UCSD-AML1 (cell line): ENCODE data around the gene PRODH2.

ENCODE experiments used
- DNase-seq: peaks from one replicate; lab custom pipeline; 2025; ENCODE audit not compliant: unreplicated experiment; lab: John Stamatoyannopoulos, UW

Gene PRODH2, protein sequence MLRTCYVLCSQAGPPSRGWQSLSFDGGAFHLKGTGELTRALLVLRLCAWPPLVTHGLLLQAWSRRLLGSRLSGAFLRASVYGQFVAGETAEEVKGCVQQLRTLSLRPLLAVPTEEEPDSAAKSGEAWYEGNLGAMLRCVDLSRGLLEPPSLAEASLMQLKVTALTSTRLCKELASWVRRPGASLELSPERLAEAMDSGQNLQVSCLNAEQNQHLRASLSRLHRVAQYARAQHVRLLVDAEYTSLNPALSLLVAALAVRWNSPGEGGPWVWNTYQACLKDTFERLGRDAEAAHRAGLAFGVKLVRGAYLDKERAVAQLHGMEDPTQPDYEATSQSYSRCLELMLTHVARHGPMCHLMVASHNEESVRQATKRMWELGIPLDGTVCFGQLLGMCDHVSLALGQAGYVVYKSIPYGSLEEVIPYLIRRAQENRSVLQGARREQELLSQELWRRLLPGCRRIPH

DNA sequence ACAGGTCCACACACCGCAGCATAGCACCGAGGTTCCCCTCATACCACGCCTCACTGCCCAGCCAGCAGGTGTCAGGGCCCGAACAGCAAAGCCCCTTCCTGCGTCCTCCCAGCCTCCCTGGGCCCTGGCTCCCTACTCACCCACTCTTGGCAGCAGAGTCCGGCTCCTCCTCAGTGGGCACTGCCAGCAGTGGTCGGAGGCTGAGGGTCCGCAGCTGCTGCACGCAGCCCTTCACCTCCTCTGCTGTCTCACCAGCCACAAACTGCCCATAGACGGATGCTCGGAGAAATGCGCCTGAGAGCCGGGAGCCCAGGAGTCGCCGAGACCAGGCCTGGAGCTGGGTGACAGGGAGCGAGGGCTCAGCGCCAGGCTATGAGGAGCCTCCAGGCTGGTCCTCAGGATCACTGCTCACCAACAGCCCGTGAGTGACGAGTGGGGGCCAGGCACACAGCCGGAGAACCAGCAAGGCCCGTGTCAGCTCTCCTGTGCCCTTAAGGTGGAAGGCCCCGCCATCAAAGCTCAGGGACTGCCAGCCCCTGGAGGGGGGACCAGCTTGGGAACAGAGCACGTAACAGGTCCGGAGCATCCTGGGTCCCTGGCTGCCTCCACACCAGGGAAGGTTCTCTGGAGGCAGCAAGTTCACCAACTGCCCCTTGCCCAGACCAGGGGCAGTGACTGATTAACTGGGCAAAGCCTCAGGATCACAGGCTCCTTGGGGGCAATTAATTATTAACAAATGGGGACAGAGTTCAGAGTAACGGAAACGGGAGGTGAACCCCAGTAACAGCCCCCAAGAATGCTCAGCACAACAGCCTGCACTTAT lies at the start of gene PRODH2:
PRODH2 (minus strand) TSS at position 626 of the 823 bp plus-strand sequence; CDS start at position 586, 40 bp downstream.
- DNase-seq = no peak

DNA sequence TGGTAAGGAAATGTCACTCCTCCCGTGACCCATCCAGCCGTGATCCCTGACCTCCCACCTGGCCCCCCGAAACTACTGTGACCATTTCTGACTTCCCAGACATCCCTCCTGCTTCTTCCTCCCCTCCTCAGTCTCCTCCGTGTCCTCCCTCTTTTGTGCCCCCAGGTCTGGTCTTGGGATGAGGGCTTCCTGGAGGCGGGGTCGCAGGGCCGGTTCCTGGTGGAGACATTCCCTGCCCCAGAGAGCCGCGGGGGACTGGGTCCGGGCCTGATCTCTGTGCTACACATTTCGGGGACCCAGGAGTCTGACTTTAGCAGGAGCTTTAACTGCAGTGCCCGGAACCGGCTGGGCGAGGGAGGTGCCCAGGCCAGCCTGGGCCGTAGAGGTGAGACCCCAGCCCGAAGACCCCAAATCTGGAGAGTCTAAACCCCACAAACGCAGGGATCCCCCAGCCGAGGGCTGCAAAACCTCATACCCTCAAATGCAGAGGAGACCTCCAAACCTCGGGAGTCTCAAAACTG lies 49.1 kb upstream of the PRODH2 start:
- no peak for DNase-seq

DNA sequence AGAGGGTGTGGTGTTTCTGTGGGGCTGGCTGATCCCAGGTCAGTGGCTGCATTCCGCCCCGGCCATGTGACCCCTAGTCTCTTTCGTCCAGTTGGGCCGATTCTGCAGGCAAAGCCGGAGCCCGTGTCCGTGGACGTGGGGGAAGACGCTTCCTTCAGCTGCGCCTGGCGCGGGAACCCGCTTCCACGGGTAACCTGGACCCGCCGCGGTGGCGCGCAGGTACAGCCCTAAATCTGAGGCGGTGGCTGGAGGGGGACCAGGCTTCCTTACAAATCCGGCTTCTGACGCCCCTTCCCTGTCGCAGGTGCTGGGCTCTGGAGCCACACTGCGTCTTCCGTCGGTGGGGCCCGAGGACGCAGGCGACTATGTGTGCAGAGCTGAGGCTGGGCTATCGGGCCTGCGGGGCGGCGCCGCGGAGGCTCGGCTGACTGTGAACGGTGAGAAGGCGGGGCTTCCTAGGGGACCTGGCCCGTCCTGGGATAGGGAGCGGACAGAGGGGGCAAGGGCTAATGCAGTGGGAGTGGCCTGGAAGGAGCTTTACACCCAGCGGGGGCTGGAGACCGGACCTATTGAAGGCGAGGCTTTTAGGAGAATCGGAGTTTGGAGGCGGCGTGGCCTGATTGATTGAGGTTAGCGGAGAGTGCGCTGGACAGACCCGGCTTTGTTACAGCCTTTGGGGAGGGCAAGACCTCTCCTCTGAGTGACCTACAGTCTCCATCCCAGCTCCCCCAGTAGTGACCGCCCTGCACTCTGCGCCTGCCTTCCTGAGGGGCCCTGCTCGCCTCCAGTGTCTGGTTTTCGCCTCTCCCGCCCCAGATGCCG lies 48.4 kb upstream of the PRODH2 start:
- no peak for DNase-seq

DNA sequence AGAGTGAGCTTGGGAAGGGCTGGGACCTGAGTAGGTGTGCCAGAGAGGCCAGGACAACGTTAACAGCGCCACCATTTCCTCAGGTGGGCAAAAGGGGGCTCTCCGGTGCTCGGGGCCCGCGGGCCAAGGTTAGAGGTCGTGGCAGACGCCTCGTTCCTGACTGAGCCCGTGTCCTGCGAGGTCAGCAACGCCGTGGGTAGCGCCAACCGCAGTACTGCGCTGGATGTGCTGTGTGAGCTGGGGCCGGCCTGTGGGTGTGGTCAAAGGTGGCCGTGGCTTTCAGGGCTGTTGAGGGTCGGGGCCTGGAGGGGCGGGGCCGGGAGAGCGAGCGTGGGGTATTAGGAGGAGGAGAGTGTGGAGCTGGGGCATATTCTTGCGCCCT lies 47.8 kb upstream of the PRODH2 start:
- DNase-seq = no peak

DNA sequence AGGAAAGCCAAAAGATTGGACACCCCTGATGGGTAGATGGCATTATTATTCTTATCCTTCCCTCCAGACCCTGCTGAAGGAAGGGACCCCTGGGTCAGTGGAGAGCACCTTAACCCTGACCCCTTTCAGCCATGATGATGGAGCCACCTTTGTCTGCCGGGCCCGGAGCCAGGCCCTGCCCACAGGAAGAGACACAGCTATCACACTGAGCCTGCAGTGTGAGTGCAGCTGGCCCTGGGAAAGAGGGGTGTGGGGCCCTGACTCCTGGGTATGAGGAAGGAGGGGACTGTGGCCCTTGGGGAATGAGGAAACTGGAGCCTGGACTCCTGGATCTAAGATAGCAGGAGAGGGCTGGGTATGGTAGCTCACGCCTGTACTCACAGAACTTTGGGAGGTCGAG lies 46.8 kb upstream of the PRODH2 start:
- DNase-seq = no peak

DNA sequence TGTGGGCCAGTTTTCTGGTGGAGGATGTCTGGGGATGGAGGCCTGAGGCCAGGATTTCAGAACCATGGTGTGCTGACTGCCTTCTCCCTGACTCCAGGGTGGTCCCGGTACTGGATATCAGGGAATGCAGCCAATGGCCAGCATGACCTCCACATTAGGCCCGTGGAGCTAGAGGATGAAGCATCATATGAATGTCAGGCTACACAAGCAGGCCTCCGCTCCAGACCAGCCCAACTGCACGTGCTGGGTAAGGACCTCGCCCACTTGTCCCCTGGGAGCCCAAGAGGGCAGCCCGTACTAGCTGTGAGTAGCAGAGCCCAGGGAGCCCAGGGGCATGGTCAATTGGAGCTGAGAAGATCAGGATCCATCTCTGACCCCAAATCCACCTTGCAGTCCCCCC lies 45.7 kb upstream of the PRODH2 start:
- no peak for DNase-seq

DNA sequence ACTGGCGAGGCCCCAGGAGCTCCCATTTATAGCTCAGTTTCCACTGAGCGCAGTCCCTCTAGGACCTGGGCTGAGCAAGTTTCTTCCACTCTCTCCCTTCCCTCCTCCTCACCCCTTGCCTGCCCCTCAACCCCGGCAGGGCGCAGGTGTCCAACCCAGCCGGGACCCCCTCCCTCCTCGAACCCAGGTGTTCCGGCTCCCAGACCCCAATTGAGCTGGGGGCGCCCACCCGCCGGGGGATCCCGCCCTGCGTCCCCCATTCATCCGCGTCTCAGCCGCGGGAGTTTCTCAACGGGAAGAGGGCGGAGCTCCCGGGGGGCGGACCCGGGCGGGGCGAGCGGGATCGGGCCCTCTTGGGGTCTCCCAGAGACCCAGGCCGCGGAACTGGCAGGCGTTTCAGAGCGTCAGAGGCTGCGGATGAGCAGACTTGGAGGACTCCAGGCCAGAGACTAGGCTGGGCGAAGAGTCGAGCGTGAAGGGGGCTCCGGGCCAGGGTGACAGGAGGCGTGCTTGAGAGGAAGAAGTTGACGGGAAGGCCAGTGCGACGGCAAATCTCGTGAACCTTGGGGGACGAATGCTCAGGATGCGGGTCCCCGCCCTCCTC lies 44.0 kb upstream of the PRODH2 start, which contains the start of gene KIRREL2:
KIRREL2 (plus strand) TSS at position 366 of the 604 bp plus-strand sequence; CDS start at position 575, 209 bp downstream.
- DNase-seq = peak; percentile 28

DNA sequence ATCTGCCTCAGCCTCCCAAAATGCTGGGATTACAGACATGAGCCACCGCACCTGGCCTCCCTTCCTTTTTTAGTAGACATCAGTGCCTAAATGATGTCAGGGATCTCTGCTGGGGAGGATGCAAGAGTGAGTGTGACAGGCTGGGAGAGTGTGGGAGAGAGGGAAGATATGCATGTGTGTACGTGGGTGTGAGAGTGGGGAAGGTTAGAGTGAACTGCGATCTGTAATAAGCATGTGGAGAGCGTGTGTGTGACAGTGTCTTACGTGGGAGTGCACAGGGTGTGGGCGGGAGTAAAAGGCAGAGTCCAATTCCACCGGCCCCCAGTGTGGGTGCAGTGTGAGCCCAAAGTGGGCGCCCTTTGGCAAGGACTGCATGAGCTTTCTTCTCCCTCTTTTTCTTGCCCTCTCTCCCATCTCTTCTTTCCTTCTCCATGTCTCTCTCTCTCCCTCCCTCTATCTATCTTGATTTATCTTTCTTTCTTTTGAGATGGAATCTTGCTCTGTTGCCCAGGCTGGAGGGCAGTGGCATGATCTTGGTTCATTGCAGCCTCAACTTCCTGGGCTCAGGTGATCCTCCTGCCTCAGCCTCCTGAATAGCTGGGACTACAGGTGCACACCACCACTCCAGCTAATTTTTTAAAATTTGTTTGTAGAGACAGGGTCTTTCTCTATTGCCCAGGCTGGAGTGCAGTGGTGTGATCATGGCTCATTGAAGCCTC lies 40.6 kb upstream of the PRODH2 start:
- DNase-seq = no peak

DNA sequence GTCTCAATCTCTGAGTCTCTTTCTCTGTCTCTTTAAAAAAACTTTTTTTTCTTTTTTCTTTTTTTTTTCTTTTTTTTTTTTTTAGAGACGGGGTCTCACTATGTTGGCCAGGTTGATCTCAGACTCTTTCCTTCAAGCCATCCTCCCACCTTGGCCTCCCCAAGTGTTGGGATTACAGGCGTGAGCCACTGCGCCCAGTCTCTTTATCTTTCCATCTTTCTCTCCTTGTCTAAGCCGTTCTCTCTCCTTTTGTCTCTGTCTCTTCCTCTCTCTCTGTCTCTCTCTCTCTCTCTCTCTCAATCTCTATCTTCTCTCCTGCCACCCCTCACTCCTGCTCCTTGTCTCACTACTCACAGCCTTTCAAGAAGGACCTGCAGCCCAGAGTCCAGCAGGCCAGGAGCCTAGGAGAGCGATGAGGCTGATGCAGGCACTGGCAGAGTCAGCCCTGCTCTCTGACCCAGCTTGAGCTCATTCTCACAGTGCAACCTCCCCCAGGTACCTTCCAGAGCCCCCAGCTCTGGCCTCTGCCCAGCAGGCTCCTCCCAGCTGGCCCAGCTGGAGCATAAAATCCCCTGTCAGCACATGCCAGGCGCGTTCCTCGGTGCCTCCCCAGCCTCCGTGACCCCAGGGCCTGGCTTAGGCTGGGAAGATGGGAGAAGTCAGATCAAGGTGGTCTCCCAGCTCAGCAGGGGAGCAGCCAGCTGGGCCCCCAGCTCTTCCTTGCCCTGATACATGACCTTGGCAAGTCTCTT lies 39.6 kb upstream of the PRODH2 start, which contains the start of gene NPHS1:
NPHS1 (minus strand) TSS at position 476 of the 752 bp plus-strand sequence. CDS start 667 bp downstream, outside the sequence.
- no peak for DNase-seq

DNA sequence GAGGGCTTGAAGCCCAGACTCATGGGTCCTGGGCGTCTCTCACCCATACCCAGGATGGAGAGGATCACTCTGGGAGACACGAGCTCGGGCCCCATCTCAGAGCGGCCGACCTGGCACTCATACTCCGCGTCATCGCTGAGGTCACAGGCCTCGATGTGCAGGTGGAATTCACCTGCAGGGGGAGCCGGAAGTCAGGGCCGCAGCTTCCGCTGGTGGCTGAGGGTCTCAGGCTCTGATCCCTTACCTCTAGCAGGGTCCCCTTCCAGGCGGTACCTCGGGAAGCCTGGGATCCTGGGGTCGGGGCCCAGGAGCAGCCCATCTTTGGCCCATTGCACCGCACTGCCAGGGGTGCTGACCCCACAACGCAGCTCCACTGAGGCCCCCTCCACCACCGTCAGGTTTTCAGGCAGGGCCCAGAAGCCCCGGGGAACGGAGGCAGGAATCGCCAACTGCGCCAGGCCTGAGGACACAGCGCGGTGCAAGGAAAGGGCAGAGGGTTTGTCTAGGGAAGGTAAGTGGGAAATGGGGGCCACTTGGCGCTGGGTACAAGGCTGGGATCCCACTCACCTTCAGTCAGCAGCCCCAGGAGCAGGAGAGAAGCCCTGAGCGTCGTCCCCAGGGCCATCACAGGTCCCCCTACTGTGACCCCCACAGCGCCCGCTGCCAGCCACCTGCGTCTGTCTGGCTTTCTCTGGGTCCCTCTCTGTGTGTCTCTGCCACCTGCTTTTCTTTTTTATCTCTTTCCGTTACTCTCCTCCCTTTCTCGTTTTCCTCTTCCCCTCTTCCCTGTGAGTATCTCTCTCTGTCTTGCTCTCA lies 38.8 kb upstream of the PRODH2 start:
- DNase-seq = no peak

GRCh38 chr19:35848919-35849505 lies 36.4 kb upstream of the PRODH2 start:
- DNase-seq = no peak

DNA sequence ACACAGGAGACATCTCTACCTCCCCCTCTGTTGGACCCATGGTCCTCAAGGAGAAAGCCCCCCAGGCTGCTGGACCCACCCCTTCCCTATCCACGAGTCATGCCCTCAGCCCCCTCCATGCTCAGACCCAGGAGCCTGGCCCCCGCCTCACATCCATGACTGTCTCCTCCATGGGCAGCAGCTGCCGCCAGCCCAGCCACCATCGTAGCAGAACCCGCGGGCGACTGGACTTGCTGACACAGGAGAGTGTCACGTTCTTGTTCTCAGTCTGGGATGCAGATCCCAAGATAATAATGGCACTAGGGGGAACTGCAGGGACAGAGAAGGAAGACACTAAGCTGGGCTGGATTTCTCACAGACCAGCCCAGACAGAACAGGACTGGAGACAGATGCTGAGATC lies 35.8 kb upstream of the PRODH2 start:
- DNase-seq = no peak

- DNase-seq = no peak
Observed at GRCh38 chr19:35847911-35848310, 35.3 kb upstream of the PRODH2 start.

DNA sequence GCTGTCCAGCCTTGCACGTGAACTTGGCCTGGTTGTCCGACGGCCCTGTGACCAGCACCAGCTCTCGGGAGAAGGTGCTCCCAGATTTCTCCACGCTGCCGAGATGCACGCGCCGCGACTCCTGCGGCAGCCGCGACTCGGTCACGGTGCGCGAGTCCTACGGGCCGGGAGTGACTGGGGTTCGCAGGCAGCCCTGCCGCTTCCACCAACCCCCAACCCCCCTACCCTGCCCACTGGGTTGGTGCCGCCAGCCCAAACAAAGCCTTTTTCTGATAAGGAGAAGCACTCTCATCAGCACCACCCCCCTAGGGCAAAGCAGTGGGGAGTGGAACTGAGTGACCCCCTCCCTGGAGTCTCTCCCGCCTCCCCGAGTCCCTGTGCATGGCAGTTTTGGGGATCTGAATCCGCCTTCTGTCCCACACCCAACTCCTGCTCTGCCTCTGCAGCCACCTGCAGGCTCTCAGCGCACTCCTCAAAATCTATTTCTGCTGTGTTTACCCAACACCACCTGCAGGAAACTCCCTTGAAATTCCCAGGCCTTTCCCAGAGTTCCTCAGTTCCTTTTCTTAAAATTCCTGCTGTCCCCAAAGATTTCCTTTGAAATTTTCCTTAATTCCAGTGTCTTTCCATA lies 33.5 kb upstream of the PRODH2 start:
- no peak for DNase-seq

DNA sequence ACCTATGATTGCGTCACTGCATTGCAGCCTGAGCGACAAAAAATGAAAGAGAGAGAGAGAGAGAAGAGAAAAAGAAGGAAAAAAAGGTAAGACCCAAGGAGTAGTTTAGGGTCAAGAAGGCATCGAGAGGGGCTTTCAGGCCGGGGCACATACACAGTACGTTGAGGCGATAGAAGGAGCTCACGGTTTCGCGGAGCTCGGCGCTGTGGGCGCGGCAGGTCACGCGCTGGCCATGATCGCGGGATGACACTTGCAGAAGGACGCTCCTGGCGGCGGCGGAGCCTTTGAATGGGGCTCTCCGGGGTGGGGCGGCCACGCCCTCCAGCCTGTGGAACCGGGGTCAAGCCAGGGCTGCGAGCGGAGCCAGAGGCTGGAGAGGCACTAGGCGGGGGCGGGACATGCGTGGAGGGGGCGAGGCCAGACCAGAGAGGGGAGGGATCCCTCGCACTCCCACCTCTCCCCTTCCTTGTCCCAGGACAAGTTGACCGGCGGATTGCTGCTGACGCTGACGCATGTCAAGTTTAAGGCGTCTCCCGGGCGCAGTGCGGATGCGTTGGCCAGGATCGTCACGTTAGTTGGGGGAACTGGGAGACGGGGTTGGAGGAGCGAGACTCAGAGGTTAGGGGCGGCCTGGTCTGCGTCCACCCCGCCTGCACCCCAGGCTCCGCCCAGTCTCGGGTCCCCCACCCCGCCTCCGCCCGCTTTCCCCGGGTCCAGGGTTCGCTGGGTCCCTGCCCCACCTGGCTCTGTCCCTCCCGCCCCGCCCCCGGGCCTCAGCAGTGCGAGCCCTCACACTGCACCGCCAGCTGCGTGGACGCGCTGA lies 32.8 kb upstream of the PRODH2 start:
- no peak for DNase-seq

GRCh38 chr19:35844482-35845214 lies 32.0 kb upstream of the PRODH2 start:
- no peak for DNase-seq
